Measurements from ENCODE around the gene PHEX. TPM values are rescaled to one million over a fixed set of nuclear protein-coding genes. Genes with fewer than 3 reads are reported as not detected.

PHEX gene
- total RNA-seq, 2 experiments from 2014 or later, result 22.3 to 22.4 TPM

- DNase-seq, result no peak
- Mint-ChIP-seq H3K4me1 (peaks cover 6% of the 10 kb centered on the region), H3K36me3 (peaks cover 29% of the 10 kb centered on the region), H3K27ac (no peak overlapping the region), H3K27me3 (no peaks in the 10 kb centered on the region), H3K4me3 (no peak overlapping the region), H3K9me3 (peaks cover 6% of the 10 kb centered on the region)
Observed at GRCh38 chrX:22105971-22106370, 73.8 kb downstream of the PHEX start.

DNA sequence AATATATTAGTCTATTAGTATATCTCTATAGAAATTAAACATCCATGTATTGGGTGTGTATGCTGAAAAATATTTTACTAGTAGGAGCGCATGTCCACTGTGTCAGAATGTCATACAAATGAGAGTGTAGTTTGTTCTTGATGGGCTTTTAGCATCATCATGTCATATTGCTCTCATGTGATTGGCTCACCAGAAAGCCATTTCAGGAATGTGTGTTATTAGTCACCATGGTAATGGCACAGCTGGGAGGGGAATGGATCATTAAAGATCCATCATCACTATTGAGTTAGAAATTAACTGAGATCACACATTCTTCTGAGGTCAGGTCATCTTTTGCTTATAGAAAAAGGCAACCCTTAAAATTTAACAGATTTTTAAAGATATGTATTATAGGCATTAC is 77.3 kb downstream of the PHEX start:
- no peak overlapping the region for H3K4me3 Mint-ChIP-seq
- DNase-seq, result no peak
- peaks cover 1% of the 10 kb centered on the region for H3K9me3 Mint-ChIP-seq
- H3K36me3 Mint-ChIP-seq, result peaks cover 20% of the 10 kb centered on the region
- no peak overlapping the region for H3K27ac Mint-ChIP-seq
- peaks cover 6% of the 10 kb centered on the region for H3K4me1 Mint-ChIP-seq
- H3K27me3 Mint-ChIP-seq, result no peaks in the 10 kb centered on the region

DNA sequence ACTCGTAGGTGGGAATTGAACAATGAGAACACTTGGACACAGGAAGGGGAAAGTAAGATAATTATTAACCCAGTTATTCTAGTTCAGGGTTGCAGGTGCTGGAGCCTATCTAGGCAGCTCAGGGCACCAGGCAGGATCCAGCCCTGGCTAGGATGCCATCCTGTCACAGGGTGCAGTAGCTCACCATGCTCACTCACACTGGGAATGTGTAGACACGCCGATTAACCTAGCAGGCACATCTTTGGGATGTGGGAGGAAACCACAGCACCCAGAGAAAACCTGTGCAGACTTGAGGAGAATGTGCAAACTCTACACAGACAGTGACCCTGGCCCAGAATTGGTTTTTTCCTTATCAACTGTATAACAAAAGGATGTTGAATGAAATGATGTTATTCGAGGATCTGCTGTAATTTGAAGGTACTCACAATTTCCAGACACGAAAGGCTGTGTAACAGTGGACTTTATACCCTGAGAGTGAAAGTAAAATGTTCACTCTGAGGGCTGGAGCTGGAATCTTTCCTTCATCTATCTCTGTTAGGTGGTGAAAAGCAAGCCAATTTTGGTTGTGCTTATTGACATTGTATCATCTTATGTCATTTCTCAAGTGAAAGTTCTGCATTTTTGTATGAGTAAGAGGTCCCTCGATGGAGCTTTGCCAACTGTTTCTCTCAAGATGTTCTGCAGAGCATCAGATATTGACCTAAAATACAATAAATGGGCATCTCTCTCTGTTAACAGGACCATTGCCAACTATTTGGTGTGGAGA is 78.8 kb downstream of the PHEX start:
- no peak for DNase-seq
- Mint-ChIP-seq H3K4me1 (peaks cover 6% of the 10 kb centered on the region), H3K27ac (no peak overlapping the region), H3K27me3 (no peaks in the 10 kb centered on the region), H3K4me3 (no peak overlapping the region), H3K9me3 (peaks cover 1% of the 10 kb centered on the region), H3K36me3 (peaks cover 24% of the 10 kb centered on the region)

DNA sequence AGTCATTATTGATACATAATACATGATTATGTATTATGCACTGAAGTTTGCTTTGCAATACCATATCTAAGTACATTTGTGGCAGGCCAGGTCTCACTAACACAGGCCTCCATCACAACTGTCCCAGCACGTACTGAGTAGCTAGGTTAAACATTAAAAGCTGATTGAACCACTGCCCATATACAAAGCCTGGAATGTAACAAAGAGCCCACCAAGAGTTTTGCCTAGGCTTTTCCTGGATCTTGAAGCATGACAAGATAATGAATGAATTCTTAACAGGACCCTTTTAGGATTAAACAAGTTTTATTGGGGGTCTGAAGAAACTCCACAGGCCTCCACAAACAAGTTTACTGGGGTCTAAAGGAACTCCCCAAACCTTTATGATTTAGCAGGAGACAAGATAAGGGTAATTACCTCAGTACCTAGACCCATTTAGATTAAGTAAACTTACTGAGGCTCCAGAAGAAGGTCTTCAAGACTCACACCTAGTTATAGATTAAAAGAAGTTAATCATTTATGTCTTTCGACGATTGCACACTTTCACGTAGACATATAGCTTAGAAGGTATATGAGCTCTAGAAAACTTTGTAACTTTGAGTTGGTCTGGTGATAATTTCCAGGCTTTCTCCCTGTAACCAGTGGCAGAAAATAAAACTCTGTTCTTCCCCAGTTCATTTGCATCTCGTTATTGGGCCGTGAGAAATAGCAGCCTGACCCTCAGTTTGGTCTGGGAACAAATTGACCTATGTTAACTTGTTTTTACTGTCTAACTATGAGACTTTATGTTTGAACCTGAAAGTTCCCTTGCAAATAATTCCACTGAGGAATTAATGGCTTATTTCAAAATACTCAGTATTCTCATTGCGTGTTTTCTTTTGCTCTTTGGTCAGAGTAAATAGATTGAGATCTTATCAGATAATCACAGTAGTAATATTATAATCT is 84.8 kb downstream of the PHEX start:
- Mint-ChIP-seq H3K27me3 (no peaks in the 10 kb centered on the region), H3K9me3 (no peaks in the 10 kb centered on the region), H3K27ac (no peak overlapping the region), H3K4me3 (no peak overlapping the region), H3K36me3 (peaks cover 28% of the 10 kb centered on the region), H3K4me1 (peaks cover 4% of the 10 kb centered on the region)
- no peak for DNase-seq

GRCh38 chrX:22117633-22118032 is 85.5 kb downstream of the PHEX start:
- Mint-ChIP-seq H3K27me3 (no peaks in the 10 kb centered on the region), H3K27ac (no peak overlapping the region), H3K36me3 (peaks cover 27% of the 10 kb centered on the region), H3K4me3 (no peak overlapping the region), H3K4me1 (peaks cover 4% of the 10 kb centered on the region), H3K9me3 (no peaks in the 10 kb centered on the region)
- DNase-seq, result no peak

GRCh38 chrX:22118161-22118830 is 86.2 kb downstream of the PHEX start:
- Mint-ChIP-seq H3K9me3 (no peaks in the 10 kb centered on the region), H3K4me3 (no peak overlapping the region), H3K27me3 (no peaks in the 10 kb centered on the region), H3K36me3 (peaks cover 29% of the 10 kb centered on the region), H3K27ac (peak overlapping the region; percentile 12), H3K4me1 (peaks cover 4% of the 10 kb centered on the region)
- no peak for DNase-seq

GRCh38 chrX:22121161-22121560 is 89.0 kb downstream of the PHEX start:
- Mint-ChIP-seq H3K9me3 (no peaks in the 10 kb centered on the region), H3K4me1 (peaks cover 4% of the 10 kb centered on the region), H3K4me3 (no peak overlapping the region), H3K27me3 (no peaks in the 10 kb centered on the region), H3K27ac (no peak overlapping the region), H3K36me3 (peaks cover 16% of the 10 kb centered on the region)
- DNase-seq, result no peak

DNA sequence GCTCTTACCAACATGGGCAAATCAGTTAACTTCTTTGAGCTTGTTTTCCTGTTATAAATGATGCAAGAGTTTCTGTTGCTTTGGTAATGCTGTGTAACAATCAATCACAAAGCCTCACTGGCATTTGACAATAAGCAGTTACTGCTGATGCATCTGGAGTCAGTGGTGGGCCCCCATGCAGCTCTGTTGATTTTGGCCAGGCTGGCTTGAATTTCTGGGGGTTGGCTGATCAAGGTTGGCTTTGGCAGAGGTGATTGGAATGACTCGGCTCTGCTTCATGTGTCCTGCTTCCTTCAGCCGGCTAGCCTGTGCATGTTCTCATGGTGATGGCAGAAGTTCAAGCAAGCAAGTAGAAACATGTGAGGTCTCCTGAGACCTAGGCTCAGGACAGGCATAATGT is 90.4 kb downstream of the PHEX start:
- Mint-ChIP-seq H3K27me3 (no peaks in the 10 kb centered on the region), H3K27ac (no peak overlapping the region), H3K4me3 (no peak overlapping the region), H3K36me3 (peaks cover 12% of the 10 kb centered on the region), H3K4me1 (peaks cover 7% of the 10 kb centered on the region), H3K9me3 (no peaks in the 10 kb centered on the region)
- DNase-seq, result no peak

- Mint-ChIP-seq H3K36me3 (peaks cover 10% of the 10 kb centered on the region), H3K4me1 (peaks cover 3% of the 10 kb centered on the region), H3K4me3 (no peak overlapping the region), H3K27ac (no peak overlapping the region), H3K27me3 (no peaks in the 10 kb centered on the region), H3K9me3 (no peaks in the 10 kb centered on the region)
- no peak for DNase-seq
Observed at GRCh38 chrX:22124098-22124497, 92.0 kb downstream of the PHEX start.

DNA sequence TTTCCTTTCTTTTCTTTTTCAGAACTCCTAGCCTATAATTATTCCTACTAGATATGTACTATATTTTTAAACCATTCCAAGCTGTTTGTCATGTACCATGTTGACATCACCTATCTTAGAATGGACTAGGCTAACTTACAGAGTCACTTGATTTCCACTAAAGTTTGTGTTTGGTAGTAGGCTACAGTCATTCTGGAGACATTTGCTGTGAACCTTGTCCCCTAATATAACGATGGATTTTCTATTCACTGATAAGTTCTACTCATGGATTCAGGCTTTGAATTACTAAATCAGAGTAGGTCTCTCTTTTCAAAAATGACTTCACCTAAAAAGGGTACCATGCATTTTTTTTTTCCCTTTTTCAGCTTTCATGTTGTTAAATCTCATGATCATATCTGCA is 93.4 kb downstream of the PHEX start:
- DNase-seq, result no peak
- Mint-ChIP-seq H3K27ac (no peak overlapping the region), H3K4me1 (peaks cover 5% of the 10 kb centered on the region), H3K27me3 (no peaks in the 10 kb centered on the region), H3K36me3 (peaks cover 9% of the 10 kb centered on the region), H3K4me3 (no peak overlapping the region), H3K9me3 (no peaks in the 10 kb centered on the region)

- H3K4me1 Mint-ChIP-seq, result peaks cover 5% of the 10 kb centered on the region
- no peak overlapping the region for H3K27ac Mint-ChIP-seq
- H3K36me3 Mint-ChIP-seq, result peaks cover 5% of the 10 kb centered on the region
- no peaks in the 10 kb centered on the region for H3K27me3 Mint-ChIP-seq
- no peaks in the 10 kb centered on the region for H3K9me3 Mint-ChIP-seq
- no peak for DNase-seq
- no peak overlapping the region for H3K4me3 Mint-ChIP-seq
Observed at GRCh38 chrX:22126327-22126726, 94.2 kb downstream of the PHEX start.

DNA sequence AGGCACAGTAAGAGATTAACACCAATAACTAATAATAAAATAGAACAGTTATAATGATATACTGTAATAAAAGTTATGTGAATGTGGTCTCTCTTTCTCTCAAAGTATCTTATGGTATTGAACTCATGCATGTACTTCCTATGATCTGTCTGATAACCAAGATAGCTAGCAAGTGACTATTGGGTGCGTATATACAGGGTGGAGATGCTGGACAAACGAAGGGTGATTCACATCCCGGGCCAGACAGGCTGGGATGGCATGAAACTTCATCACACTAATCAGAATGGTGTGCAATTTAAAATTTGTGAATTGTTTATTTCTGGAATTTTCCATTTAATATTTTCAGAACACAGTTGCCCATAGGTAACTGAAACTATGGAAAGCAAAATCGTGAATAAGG is 96.8 kb downstream of the PHEX start:
- Mint-ChIP-seq H3K27me3 (no peaks in the 10 kb centered on the region), H3K36me3 (peaks cover 4% of the 10 kb centered on the region), H3K4me1 (peaks cover 5% of the 10 kb centered on the region), H3K9me3 (no peaks in the 10 kb centered on the region), H3K4me3 (no peak overlapping the region), H3K27ac (no peak overlapping the region)
- DNase-seq, result no peak

GRCh38 chrX:22134681-22135080 is 102.6 kb downstream of the PHEX start:
- DNase-seq, result no peak
- H3K36me3 Mint-ChIP-seq, result peaks cover 2% of the 10 kb centered on the region
- no peak overlapping the region for H3K27ac Mint-ChIP-seq
- H3K9me3 Mint-ChIP-seq, result no peaks in the 10 kb centered on the region
- H3K27me3 Mint-ChIP-seq, result no peaks in the 10 kb centered on the region
- H3K4me1 Mint-ChIP-seq, result peaks cover 14% of the 10 kb centered on the region
- no peak overlapping the region for H3K4me3 Mint-ChIP-seq

DNA sequence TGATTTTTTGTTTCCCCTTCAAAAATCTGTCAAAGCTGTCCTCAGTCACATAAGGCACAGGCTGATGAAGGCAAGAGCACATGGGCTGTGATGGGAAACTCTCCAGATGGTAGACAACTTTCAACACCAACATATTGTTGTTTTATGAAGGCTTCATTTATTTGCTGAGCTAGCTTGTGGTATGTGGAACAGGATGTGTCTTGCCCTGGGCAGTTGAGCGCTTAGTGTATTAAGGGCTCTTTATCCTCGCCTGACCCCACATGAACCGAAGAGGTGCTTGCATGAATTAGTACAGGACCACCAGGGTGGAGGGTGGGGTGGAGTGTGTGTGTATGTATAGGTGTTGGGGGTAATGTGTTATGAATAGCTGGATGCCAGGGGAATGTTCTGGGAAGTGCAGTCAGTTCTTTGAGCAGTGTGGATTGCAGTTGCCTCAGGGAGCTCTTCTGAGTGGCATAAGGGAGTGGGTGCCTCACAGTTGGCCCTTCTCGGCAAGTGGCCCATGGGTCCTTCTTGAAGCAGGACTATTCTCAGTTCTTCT is 103.1 kb downstream of the PHEX start:
- no peaks in the 10 kb centered on the region for H3K9me3 Mint-ChIP-seq
- no peaks in the 10 kb centered on the region for H3K27me3 Mint-ChIP-seq
- no peak overlapping the region for H3K4me3 Mint-ChIP-seq

More for the DNA sequence above, 103.1 kb downstream of the PHEX start:
- Mint-ChIP-seq H3K4me1 (peaks cover 13% of the 10 kb centered on the region), H3K36me3 (peaks cover 4% of the 10 kb centered on the region), H3K27ac (no peak overlapping the region)
- no peak for DNase-seq

Measured in activated naive CD8-positive, alpha-beta T cell treated with anti-CD3 and anti-CD28 coated beads for 36 hours (primary cell).